ENCODE measurements around the gene MAST1.

- TF ChIP-seq CTCF (IDR thresholded peaks at IDR 0.05) (no peak), POLR2AphosphoS5 (IDR thresholded peaks at IDR 0.05) (no peak)
Measured at GRCh38 chr19:12882589-12882988, 44.3 kb downstream of the MAST1 start.
